Heart right ventricle (tissue), 16 donors: Measurements from ENCODE around the gene PHKA2. TPM values are rescaled to one million over a fixed set of nuclear protein-coding genes. Genes with fewer than 3 reads are reported as not detected.

Experiments
- ATAC-seq, 8 donors: fragments of 200-7000 bp; cut with Tn5 transposase; one replicate each; pipeline ENCODE4 v1.9.1; 2020; ENCODE audit warnings: mild to moderate bottlenecking in 8 of 8, moderate library complexity in 8 of 8, moderate number of reproducible peaks in 1 of 8
- DNase-seq, 2 donors: peaks; one replicate each; pipeline ENCODE4 v3.0.0-alpha.2; 2020
- H3K27ac ChIP-seq, 10 donors: fragments of 200-600 bp; sonication (generic) in 2 of 10; one replicate each; pipeline versions ENCODE4 v1.5.0 to v1.8.0; 2020 to 2022; ENCODE audit warnings: mild to moderate bottlenecking in 3 of 10
- H3K27me3 ChIP-seq, 7 donors: fragments of 200-600 bp; one replicate each; pipeline ENCODE4 v1.8.0; 2021 to 2022; ENCODE audit warnings: mild to moderate bottlenecking in 2 of 7
- H3K36me3 ChIP-seq, 9 donors: fragments of 200-600 bp; sonication (generic) in 1 of 9; one replicate each; pipeline versions ENCODE4 v1.5.0 to v1.8.0; 2020 to 2022; ENCODE audit warnings: mild to moderate bottlenecking in 2 of 9
- H3K4me1 ChIP-seq, 9 donors: fragments of 200-600 bp; sonication (generic) in 1 of 9; one replicate each; pipeline versions ENCODE4 v1.5.0 to v1.8.0; 2020 to 2022; ENCODE audit warnings: mild to moderate bottlenecking in 4 of 9
- H3K4me3 ChIP-seq, 10 donors: fragments of 200-600 bp; sonication (generic) in 2 of 10; one replicate each; pipeline versions ENCODE4 v1.5.0 to v1.8.0; 2020 to 2022; ENCODE audit warnings: mild to moderate bottlenecking in 7 of 10, moderate library complexity in 2 of 10
- H3K9me3 ChIP-seq, 11 donors: fragments of 200-600 bp in 10 of 11; sonication (generic) in 2 of 11; one replicate each; pipeline versions ENCODE4 v1.5.0 to v1.8.0; 2013 to 2022; ENCODE audit warnings: mild to moderate bottlenecking in 2 of 11, control low read depth in 1 of 11, moderate library complexity in 1 of 11
- CTCF ChIP-seq, 9 donors: fragments of 200-600 bp; sonication (generic) in 2 of 9; IDR thresholded peaks; one replicate each; pipeline versions ENCODE4 v1.5.0 to v1.8.0; 2021 to 2022; ENCODE audit warnings: antibody characterized with exemption in 9 of 9, mild to moderate bottlenecking in 5 of 9, moderate library complexity in 1 of 9
- WGBS, 2 donors: extraction: QIAGEN DNeasy Blood & Tissue Kit; methylation state at CpG; one replicate each; pipeline ENCODE4 v1.1.7; 2013; ENCODE audit warnings: inconsistent platforms in 1 of 2; 5-methylcytosine and 5-hydroxymethylcytosine counted together
- intact Hi-C, 10 donors: fragments of 100-400 bp; cut with DNase I; formaldehyde crosslinking; loops; one replicate each; pipeline versions ENCODE4 v1.11.1 to v1.14.2; 2022
- polyA plus RNA-seq, 2 donors: library from polyadenylated mRNA; stranded (reverse); fragments of 200-250 nt; gene quantifications; one replicate each; pipeline ENCODE4 v1.2.3, GENCODE V29; 2013
- total RNA-seq, 10 donors: library from RNA; stranded (reverse); fragmentation: NEBNext Ultra II Directional in 3 of 10; extraction: Animal tissue kit (Norgen Biotek cat#: 25700) in 3 of 10; gene quantifications; one replicate each; pipeline versions ENCODE4 v1.2.1 to v1.2.4, GENCODE V29; 2021 to 2023
- donor health status: Arrhythmogenic right ventricular cardiomyopathy.
- donor health status: ischemic (EF 13 %, LVEDD 7.1; RV severe dilation, severe dysfunction).
- donor health status: healthy with polysubstance abuse.
- donor health status: DM: no; HTN: yes; CAD: no.
- donor health status: DM: no; HTN: no; CAD: no.
- donor health status: ischemic (EF 25% LVEDD 6.9; RV normal size, moderate dysfunction).
- donor health status: ischemic (EF 25% LVEDD 5.7; RV mildly dilated, moderate dysfunction).
- donor health status: healthy.
- donor health status: DM: yes; HTN: yes; CAD: no.
- donor health status: Ischemic cardiomyopathy.
- donor health status: ischemic (EF 35%, LVEDD 5.7; RV mildly dilated, moderate dysfunction).
- donor health status: nonischemic (EF 11% LVEDD 7.7; RV severe dilation, severe dysfunction).
- donor health status: DM: yes; HTN: yes; CAD: no.
- donor health status: PGD.
- donor health status: ischemic (EF 29% LVEDD 5.4; RV normal size, mild dysfunction).
- donor health status: nonischemic (EF 23%, LVEDD 6.1; RV moderate dilation, normal function).

The PHKA2 gene
- total and polyA plus RNA-seq, 12 donors, result 15.6 to 61.1 (median 25.3) TPM

GRCh38 chrX:18949291-18949943 is 34.5 kb downstream of the PHKA2 start:
- DNase-seq (no peak), ATAC-seq (no peak)
- no peak overlapping the region for H3K4me3 ChIP-seq
- H3K36me3 ChIP-seq, result peaks cover 0 to 38% (median 0%) of the 10 kb centered on the region in 9 donors
- H3K27ac ChIP-seq, result no peak overlapping the region
- H3K9me3 ChIP-seq, result no peaks in the 10 kb centered on the region
- intact Hi-C loops, result no loop called here
- WGBS, 2 donors, result 87% methylated on average over 4 of the region's 4 CpGs
- no peaks in the 10 kb centered on the region for H3K4me1 ChIP-seq
- no peaks in the 10 kb centered on the region for H3K27me3 ChIP-seq
- TF ChIP-seq CTCF (IDR thresholded peaks at IDR 0.05), result no peak

GRCh38 chrX:18946611-18947010 is 37.3 kb downstream of the PHKA2 start:
- intact Hi-C loops, result no loop called here
- ATAC-seq (no peak), DNase-seq (no peak)
- no peak overlapping the region for H3K27ac ChIP-seq
- 97 to 98% methylated on average over 4 of the region's 4 CpGs for WGBS, 2 donors
- TF ChIP-seq CTCF (IDR thresholded peaks at IDR 0.05), result no peak
- no peaks in the 10 kb centered on the region for H3K27me3 ChIP-seq
- H3K36me3 ChIP-seq, result peaks cover 0 to 54% (median 0%) of the 10 kb centered on the region in 9 donors
- H3K4me3 ChIP-seq, result no peak overlapping the region
- no peaks in the 10 kb centered on the region for H3K9me3 ChIP-seq
- no peaks in the 10 kb centered on the region for H3K4me1 ChIP-seq

GRCh38 chrX:18946157-18946556 is 37.8 kb downstream of the PHKA2 start:
- intact Hi-C loops, result no loop called here
- no peaks in the 10 kb centered on the region for H3K9me3 ChIP-seq
- H3K4me1 ChIP-seq, result no peaks in the 10 kb centered on the region
- no peak for TF ChIP-seq CTCF (IDR thresholded peaks at IDR 0.05)
- DNase-seq (no peak), ATAC-seq (no peak)
- no peak overlapping the region for H3K27ac ChIP-seq
- WGBS, 2 donors, result 98 to 99% methylated on average over 6 of the region's 6 CpGs
- peaks cover 0 to 54% (median 0%) of the 10 kb centered on the region in 9 donors for H3K36me3 ChIP-seq
- H3K27me3 ChIP-seq, result no peaks in the 10 kb centered on the region
- H3K4me3 ChIP-seq, result no peak overlapping the region

GRCh38 chrX:18945483-18945882 is 38.4 kb downstream of the PHKA2 start:
- intact Hi-C loops, result no loop called here
- ATAC-seq (no peak), DNase-seq (no peak)
- 60 to 75% methylated on average over 2 of the region's 2 CpGs for WGBS, 2 donors
- Histone ChIP-seq H3K27me3 (no peaks in the 10 kb centered on the region), H3K4me3 (no peak overlapping the region), H3K36me3 (peaks cover 0 to 57% (median 0%) of the 10 kb centered on the region in 9 donors), H3K4me1 (no peaks in the 10 kb centered on the region), H3K27ac (no peak overlapping the region), H3K9me3 (no peaks in the 10 kb centered on the region)
- no peak for TF ChIP-seq CTCF (IDR thresholded peaks at IDR 0.05)
